ENCODE results near the gene RO60. TPM values are rescaled to one million over a fixed set of nuclear protein-coding genes. Genes with fewer than 3 reads are reported as not detected.
A peak's percentile ranks its signal among the peaks of the same experiment; 100 is the strongest.
"Not testable (repeated sequence)": the region's sequence is repeated elsewhere in the genome, so short reads cannot be mapped to it uniquely, and the experiment has no call there.

The RO60 gene
- 26.0 TPM for polyA plus RNA-seq (2013, experiment 1 of 2; ENCODE audit: insufficient read length)
- 24.9 TPM for polyA plus RNA-seq (2013, experiment 2 of 2; ENCODE audit: insufficient read length)

- peak; percentile 99 for DNase-seq
Observed at GRCh38 chr1:193059282-193060114, at the start of gene RO60, which contains the start of gene UCHL5. TSS of gene RO60 (plus strand) at chr1:193059612. CDS start at chr1:193069055, 9,443 bp downstream. TSS of gene UCHL5 (minus strand) at chr1:193059360. CDS start at chr1:193059260, 100 bp downstream.

DNA sequence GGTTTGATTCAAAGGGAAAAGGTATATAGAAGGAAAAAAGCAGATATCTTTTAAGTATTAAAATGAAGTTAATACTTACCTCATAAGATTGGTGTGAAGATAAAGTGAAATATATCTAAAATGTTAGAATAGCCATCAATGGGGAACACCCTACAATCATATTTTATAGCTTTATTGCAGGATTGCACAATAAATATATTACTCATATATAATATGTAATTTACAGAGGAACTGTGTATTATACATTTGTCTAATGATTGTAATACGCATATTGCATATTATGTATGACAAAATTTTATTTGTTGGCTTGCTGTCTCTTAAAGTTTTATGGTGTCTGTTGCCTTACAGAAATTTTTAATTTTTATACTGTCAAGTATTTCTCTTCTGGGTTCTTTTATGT lies 48.0 kb upstream of the RO60 start:
- DNase-seq, result no peak

DNA sequence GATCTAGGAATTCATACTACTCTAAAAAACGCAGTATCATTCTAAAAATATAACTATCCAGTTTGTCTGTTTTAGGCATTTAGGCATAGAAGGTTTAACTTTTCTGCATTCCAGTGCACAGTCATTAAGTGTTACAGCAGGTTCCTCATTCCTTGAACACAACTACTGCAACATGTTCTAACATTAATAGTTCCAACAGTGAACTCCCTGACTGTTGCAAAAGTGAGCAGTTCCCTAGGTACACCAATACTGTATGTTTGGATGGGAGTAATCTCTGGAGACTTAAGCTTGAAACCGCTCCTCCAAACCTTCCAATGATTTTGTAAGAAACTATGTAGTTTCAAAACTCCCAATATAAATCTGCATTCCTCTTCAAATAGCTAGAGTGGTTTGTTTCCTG lies 46.4 kb upstream of the RO60 start:
- DNase-seq, result peak; percentile 79

DNA sequence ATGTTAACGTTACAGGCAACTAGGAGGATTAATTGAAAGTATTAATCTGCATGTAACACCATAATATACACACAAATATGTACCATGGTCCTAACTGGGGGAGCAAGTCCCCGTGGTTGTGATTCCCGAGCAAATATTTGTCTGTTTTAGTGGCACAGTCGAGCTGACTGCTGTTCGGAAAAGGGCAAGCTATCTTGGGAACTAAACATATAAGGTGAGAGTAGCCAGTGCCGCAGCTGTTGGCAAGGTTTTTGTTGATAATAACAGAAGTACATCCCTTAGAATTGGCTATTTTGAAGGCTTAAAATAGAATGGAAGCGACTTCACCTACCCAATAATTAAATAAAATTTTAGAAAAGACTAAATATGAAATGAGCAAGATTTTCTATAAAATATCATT lies 45.7 kb upstream of the RO60 start:
- no peak for DNase-seq

GRCh38 chr1:193014400-193014799 lies 45.0 kb upstream of the RO60 start:
- peak; percentile 55 for DNase-seq

GRCh38 chr1:193016788-193017187 lies 42.6 kb upstream of the RO60 start:
- DNase-seq, result no peak

GRCh38 chr1:193019442-193020026 lies 39.9 kb upstream of the RO60 start:
- peak; percentile 49 for DNase-seq

GRCh38 chr1:193025218-193025617 lies 34.2 kb upstream of the RO60 start:
- DNase-seq, result no peak

DNA sequence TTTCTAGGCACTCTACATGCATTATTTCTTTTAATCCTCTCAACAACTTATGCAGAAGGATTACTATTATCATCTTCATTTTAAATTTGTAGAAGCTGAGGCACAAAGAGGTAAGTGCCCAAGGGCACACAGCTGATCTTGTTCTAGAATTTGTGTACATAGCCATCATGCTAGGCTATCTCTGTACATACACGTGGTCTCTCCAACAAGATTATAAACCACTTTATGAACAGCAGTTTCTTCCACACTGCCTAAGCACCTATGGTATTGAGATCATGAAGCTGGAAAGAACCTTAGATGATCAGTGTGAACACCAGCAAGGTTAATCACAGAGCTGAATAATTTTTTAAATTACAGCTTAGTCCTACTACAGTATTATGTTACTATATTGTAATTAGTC lies 29.1 kb upstream of the RO60 start:
- no peak for DNase-seq

DNA sequence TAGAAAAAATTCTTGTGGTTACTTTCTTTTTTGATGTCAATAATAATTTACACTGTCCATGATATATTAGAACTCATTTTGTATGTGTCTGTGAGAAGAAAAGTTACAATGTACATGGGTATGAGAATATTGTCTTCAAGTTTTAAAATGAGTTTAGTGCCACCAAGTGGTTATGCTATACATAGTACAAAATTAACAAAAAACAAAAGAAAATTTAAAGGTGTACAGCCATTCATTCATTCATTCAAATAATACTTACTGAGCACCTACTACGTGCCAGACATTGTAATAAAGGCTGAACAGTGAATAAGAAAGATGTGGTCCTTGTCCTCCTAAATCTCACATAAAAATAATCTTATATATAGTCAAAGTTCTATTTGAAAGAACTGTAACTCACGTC lies 28.0 kb upstream of the RO60 start:
- peak; percentile 16 for DNase-seq

- DNase-seq, result not testable (repeated sequence)
Observed at GRCh38 chr1:193032643-193033427, 26.6 kb upstream of the RO60 start.

GRCh38 chr1:193033610-193034009 lies 25.8 kb upstream of the RO60 start:
- no peak for DNase-seq

DNA sequence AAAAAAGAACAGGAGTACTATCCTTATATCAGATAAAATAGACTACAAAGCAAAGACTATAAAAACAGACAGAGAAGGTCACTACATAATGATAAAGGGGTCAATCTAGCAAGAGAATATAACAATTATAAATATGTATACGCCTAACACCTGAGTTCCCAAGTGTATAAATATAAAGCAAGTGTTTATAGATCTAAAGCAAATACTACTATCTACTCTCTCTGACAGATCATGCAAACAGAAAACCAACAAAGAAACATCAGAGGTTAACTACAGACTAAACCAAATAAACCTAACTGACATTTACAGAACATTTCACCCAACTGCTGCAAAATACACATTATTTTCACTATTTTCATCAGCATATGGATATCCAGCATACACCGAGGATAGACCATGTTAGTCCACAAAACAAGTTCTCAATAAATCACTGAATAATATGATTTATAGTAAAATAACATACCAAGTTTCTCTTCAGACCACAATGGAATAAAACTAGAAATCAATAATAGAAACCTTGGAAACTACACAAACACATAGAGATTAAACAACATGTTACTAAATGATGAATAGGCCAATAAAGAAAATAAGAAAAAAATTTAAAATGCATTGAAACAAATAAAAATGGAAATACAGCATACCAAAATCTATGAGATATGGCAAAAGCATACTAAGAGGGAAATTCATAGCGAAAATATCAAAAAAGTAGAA lies 22.9 kb upstream of the RO60 start:
- no peak for DNase-seq

- DNase-seq, result no peak
Observed at GRCh38 chr1:193040011-193040410, 19.4 kb upstream of the RO60 start.

DNA sequence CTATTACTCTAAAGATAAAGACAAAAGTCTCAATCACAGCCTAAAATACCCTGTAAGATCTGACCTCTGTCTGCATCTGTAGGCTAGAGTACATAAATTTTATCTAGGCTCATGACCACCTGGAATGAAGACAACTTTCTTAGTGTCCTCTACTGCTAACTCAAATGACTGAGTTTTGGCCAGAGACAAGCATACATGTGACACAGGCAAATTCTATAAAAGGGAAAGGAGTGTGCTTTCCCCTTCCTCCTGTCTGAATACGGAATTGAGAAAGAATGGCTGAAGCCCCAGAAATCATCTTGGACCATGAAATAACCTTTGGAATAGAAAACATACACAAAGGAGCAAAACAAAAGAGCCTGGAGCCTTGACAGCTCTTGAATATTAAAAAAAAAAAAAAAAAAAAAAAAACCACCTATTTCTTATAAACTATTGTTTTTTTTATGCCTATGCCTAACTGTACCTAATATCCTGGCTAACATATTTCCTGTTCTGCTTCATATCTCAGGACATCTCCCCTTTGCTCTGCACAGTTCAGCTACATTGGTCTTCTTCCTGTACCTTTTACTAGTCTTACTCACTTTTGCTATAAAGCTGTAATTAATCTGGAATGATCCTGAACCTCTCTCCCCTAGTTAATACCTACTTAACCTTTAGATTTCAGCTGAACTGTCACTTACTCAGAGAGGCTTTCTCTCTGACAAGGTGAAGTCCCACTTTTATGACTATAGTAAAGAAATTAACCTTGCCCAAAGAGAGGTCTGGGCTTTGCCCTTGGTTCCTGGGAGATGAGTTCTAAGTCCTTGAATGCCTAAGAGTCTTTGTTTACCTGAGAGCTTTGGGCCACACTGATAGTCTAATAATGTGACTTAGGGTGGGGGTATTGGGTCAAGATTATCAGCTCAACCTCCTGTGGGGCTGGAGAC lies 16.4 kb upstream of the RO60 start:
- no peak for DNase-seq

GRCh38 chr1:193048913-193049312 lies 10.5 kb upstream of the RO60 start:
- DNase-seq, result not testable (repeated sequence)

- no peak for DNase-seq
Observed at GRCh38 chr1:193054169-193054675, 5.2 kb upstream of the RO60 start.

DNA sequence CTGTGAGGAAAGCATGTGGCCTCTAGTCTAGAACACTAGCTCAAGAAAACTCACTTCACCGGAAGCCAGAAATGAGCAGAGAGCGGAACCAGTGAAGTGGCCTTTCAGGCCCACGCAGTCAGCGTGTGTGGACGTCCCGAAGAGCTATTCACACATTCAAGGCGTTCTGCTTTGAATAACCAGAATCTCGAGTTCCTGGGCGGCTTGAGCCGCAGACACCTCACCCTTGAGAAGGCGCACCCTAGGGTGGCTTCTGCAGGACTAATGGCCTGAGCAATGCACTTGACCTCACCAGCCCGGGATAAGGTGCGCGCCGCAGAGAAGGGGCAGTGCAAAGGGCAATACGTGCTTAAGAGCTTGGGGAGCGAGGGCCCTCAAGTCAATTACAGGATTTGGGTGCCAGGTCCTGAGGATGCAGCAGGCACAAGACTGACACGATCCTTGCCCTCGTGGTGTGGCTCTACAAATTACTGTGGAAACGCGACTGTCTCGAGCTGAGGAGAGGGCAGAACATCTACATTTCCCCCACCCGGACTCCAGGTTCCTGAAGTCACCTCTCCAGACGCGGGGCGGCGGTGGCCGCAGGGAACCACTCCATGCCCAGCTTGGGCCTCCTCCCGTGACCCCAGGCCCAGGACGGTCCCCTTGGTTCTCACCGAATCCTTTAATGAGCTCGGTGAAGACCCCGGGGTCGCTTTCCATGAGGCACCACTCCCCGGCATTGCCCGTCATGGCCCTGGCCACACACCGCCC lies 707 bp upstream of the RO60 start:
- DNase-seq, result peak; percentile 30

GRCh38 chr1:193060115-193060403 lies 647 bp downstream of the RO60 start:
- DNase-seq, result no peak

DNA sequence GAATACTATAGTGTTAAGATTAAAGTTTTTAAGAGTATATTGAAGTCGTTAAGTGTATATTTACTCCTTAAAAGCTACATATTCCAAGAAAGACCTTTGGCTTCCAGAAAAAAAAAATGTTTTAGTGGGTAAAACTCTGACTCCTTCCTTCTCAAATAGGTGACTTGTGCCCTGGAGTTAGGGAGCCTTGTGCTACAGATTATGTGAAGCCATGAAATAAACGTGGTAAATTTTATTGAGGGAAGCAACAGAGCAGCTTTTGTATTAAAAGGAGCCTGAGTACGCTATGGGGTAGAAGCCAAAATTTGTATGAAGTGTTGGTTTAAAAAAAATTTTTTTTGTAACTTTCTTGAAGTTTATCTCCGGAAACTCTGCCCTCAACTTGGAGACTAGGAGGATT lies 994 bp downstream of the RO60 start:
- no peak for DNase-seq

DNA sequence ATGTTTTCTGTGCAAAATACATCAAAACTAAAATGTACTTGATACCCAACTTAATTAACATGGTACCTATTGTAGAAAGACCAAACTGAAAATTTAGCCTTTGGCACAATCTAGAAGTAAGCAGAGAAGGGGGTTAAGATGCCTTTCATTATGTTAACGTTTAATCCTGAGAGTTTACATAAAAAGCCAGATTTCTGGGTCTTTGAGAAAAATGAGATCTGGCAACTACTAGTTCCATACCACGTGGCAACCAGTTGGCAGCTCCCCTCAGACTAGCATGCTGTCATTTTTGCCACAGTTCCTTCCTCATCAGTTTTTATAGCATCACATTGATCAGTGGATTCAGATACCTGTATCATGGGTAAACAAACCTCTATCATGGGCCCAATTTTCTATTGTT lies 1.5 kb downstream of the RO60 start:
- no peak for DNase-seq

Measured in fibroblast of skin of abdomen (primary cell).